HepG2 (cell line): ENCODE measurements around the gene BPI. TPM values are rescaled to one million over a fixed set of nuclear protein-coding genes. Genes with fewer than 3 reads are reported as not detected.

ENCODE experiments used
- ATM ChIP-seq: fragments of 450-650 bp; IDR thresholded peaks from 2 replicates; pipeline ENCODE4 v1.7.1; 2017; ENCODE audit warnings: mild to moderate bottlenecking, borderline replicate concordance
- CENPBD1 ChIP-seq: sonication (generic); formaldehyde crosslinking; IDR thresholded peaks from 2 replicates; pipeline ENCODE4 v1.8.0; 2022; ENCODE audit warnings: missing genetic modification reagents, low read depth, mild to moderate bottlenecking, borderline replicate concordance
- CREM ChIP-seq, 2 experiments: sonication (generic) in 1 of 2; formaldehyde crosslinking in 1 of 2; IDR thresholded peaks; 2 replicates each; pipeline versions ENCODE4 v1.4.0 to v1.6.1; 2016 to 2020; ENCODE audit warnings: antibody characterized with exemption in 1 of 2, mild to moderate bottlenecking in 1 of 2, missing genetic modification reagents in 1 of 2
- E2F1 ChIP-seq: sonication (generic); formaldehyde crosslinking; IDR thresholded peaks from 2 replicates; pipeline ENCODE4 v1.5.0; 2020; ENCODE audit warnings: missing genetic modification reagents
- NFE2L1 ChIP-seq: sonication (generic); formaldehyde crosslinking; IDR thresholded peaks from 2 replicates; pipeline ENCODE4 v1.4.0; 2020; ENCODE audit warnings: missing genetic modification reagents, mild to moderate bottlenecking, borderline replicate concordance
- NR2F2 ChIP-seq: IDR thresholded peaks from 2 replicates; pipeline ENCODE4 v1.6.1; 2012; ENCODE audit warnings: low read depth, inconsistent platforms, borderline replicate concordance
- TP53 ChIP-seq: sonication (generic); formaldehyde crosslinking; conservative IDR thresholded peaks from 2 replicates; pipeline ENCODE4 v1.4.0; 2020; ENCODE audit warnings: missing genetic modification reagents
- YEATS4 ChIP-seq: sonication (generic); formaldehyde crosslinking; IDR thresholded peaks from 2 replicates; pipeline ENCODE4 v1.4.0; 2020; ENCODE audit warnings: missing genetic modification reagents, borderline replicate concordance
- ZNF335 ChIP-seq: sonication (generic); formaldehyde crosslinking; IDR thresholded peaks from 2 replicates; pipeline ENCODE4 v1.4.0; 2020; ENCODE audit warnings: missing genetic modification reagents
- ZNF34 ChIP-seq: sonication (generic); formaldehyde crosslinking; IDR thresholded peaks from 2 replicates; pipeline ENCODE4 v1.4.0; 2020; ENCODE audit warnings: mild to moderate bottlenecking, missing genetic modification reagents, borderline replicate concordance
- ZNF83 ChIP-seq: sonication (generic); formaldehyde crosslinking; IDR thresholded peaks from 2 replicates; pipeline ENCODE4 v1.4.0; 2020; ENCODE audit warnings: missing genetic modification reagents, mild to moderate bottlenecking, borderline replicate concordance
- ZSCAN9 ChIP-seq: IDR thresholded peaks from 2 replicates; pipeline ENCODE4 v1.6.1; 2016; ENCODE audit warnings: borderline replicate concordance
- polyA plus RNA-seq, 8 experiments: library from polyadenylated mRNA; depleted of rRNA in 3 of 8; stranded (reverse) in 7 of 8; unstranded in 1 of 8; fragments of >200 nt; fragmentation: Illumina TruSeq in 4 of 8; extraction: Trizol in 4 of 8; gene quantifications; 2 replicates each; pipeline versions ENCODE4 v1.2.1 to v1.2.3, GENCODE V29; 2011 to 2016; ENCODE audit warnings: low read depth in 4 of 8, missing spikeins in 1 of 8, mixed read lengths in 1 of 8; ENCODE audit not compliant: insufficient read depth in 1 of 8
- total RNA-seq, 5 experiments: library from RNA; depleted of rRNA; stranded (reverse); fragments of >200 nt; fragmentation: Illumina TruSeq; extraction: Trizol; gene quantifications; 2 replicates each; pipeline ENCODE4 v1.2.3, GENCODE V29; 2016; ENCODE audit warnings: low read depth in 1 of 5
- TF ChIP-seq, protein P1 (sequence below): sonication (generic); formaldehyde crosslinking; IDR thresholded peaks from 2 replicates; pipeline ENCODE4 v1.4.0; 2020; ENCODE audit warnings: mild to moderate bottlenecking, missing genetic modification reagents
- TF ChIP-seq, protein P2 (sequence below): sonication (generic); formaldehyde crosslinking; IDR thresholded peaks from 2 replicates; pipeline ENCODE4 v1.4.0; 2020; ENCODE audit warnings: low read depth, mild to moderate bottlenecking, missing genetic modification reagents
- TF ChIP-seq, protein P3 (sequence below): sonication (generic); formaldehyde crosslinking; IDR thresholded peaks from 2 replicates; pipeline ENCODE4 v1.5.0; 2020; ENCODE audit warnings: mild to moderate bottlenecking, missing genetic modification reagents, borderline replicate concordance

The BPI gene
- total and polyA plus RNA-seq, 2 of the 13 experiments (the other 11 are each of a cell fraction or from before 2014, with no cell fraction given), result not detected

- TF ChIP-seq NR2F2 (0 out of 2 replicates have a peak, but pooled peaks have one; percentile 37), TP53 (CRISPR knock-in tag) (no peak), CENPBD1 (no peak), ZNF335 (CRISPR knock-in tag) (peak; percentile 37; the same call in 1 of the 2 replicates), YEATS4 (CRISPR knock-in tag) (0 out of 2 replicates have a peak, but pooled peaks have one; percentile 10), NFE2L1 (CRISPR knock-in tag) (no peak), ZNF34 (CRISPR knock-in tag) (no peak), CREM (IDR thresholded peaks at IDR 0.05) (peak; percentile 20; the same call in 1 of the 2 replicates), CREM (CRISPR knock-in tag; IDR thresholded peaks at IDR 0.05) (no peak), ATM (no peak), ZSCAN9 (CRISPR knock-in tag) (peak; percentile 25; the same call in 1 of the 2 replicates), E2F1 (CRISPR knock-in tag) (no peak), ZNF83 (CRISPR knock-in tag) (peak; percentile 92; the same call in 1 of the 2 replicates)
- TF ChIP-seq, protein P1, sequence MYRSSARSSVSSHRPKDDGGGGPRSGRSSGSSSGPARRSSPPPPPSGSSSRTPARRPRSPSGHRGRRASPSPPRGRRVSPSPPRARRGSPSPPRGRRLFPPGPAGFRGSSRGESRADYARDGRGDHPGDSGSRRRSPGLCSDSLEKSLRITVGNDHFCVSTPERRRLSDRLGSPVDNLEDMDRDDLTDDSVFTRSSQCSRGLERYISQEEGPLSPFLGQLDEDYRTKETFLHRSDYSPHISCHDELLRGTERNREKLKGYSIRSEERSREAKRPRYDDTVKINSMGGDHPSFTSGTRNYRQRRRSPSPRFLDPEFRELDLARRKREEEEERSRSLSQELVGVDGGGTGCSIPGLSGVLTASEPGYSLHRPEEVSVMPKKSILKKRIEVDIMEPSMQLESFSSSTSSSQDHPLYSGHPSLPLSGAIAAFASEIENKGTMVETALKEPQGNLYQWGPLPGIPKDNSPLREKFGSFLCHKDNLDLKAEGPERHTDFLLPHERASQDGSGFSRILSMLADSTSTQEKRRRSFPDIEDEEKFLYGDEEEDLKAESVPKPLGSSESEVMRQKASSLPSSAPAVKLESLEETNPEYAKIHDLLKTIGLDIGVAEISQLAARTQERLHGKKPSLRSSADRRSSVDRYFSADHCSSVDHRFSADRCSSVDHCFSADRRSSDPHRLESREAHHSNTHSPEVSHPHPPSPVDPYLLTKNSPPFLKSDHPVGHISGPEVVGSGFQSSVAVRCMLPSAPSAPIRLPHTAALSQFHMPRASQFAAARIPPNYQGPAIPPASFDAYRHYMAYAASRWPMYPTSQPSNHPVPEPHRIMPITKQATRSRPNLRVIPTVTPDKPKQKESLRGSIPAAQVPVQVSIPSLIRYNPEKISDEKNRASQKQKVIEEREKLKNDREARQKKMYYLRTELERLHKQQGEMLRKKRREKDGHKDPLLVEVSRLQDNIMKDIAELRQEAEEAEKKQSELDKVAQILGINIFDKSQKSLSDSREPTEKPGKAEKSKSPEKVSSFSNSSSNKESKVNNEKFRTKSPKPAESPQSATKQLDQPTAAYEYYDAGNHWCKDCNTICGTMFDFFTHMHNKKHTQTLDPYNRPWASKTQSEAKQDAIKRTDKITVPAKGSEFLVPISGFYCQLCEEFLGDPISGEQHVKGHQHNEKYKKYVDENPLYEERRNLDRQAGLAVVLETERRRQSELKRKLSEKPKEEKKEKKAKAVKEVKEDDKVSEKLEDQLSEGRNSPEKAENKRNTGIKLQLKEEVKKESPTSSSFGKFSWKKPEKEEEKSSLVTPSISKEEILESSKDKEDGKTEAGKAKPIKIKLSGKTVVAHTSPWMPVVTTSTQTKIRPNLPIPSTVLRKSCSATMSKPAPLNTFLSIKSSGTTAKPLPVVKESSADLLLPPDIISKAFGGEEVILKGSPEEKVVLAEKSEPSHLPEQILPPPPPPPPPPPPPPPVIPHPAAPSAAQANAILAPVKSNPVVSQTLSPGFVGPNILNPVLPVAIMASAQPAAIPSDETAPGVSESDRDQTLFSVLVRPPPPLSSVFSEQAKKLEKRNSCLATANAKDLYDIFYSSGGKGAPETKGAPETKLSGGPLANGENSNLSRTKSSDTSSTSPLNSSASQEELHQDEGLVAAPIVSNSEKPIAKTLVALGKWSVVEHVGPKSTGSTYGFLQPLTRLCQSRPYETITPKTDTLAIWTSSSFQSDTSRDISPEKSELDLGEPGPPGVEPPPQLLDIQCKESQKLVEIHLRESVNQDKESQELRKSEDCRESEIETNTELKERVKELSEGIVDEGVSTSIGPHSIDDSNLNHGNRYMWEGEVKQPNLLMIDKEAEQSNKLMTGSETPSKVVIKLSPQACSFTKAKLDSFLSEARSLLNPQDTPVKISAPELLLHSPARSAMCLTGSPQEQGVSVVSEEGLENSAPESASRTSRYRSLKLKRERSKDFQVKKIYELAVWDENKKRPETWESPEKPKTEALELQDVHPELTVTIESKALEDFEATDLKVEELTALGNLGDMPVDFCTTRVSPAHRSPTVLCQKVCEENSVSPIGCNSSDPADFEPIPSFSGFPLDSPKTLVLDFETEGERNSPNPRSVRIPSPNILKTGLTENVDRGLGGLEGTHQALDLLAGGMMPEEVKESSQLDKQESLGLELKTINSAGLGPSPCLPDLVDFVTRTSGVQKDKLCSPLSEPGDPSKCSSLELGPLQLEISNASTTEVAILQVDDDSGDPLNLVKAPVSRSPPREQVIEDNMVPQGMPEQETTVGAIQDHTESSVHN, result 0 out of 2 replicates have a peak, but pooled peaks have one; percentile 28
- TF ChIP-seq, protein P2, sequence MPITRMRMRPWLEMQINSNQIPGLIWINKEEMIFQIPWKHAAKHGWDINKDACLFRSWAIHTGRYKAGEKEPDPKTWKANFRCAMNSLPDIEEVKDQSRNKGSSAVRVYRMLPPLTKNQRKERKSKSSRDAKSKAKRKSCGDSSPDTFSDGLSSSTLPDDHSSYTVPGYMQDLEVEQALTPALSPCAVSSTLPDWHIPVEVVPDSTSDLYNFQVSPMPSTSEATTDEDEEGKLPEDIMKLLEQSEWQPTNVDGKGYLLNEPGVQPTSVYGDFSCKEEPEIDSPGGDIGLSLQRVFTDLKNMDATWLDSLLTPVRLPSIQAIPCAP, result no peak
- TF ChIP-seq, protein P3, sequence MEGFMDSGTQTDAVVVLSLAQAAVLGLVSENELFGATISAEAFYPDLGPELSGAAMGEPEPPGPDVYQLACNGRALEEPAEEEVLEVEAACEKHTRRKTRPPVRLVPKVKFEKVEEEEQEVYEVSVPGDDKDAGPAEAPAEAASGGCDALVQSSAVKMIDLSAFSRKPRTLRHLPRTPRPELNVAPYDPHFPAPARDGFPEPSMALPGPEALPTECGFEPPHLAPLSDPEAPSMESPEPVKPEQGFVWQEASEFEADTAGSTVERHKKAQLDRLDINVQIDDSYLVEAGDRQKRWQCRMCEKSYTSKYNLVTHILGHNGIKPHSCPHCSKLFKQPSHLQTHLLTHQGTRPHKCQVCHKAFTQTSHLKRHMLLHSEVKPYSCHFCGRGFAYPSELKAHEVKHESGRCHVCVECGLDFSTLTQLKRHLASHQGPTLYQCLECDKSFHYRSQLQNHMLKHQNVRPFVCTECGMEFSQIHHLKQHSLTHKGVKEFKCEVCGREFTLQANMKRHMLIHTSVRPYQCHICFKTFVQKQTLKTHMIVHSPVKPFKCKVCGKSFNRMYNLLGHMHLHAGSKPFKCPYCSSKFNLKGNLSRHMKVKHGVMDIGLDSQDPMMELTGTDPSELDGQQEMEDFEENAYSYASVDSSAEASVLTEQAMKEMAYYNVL (CRISPR knock-in tag), result peak; percentile 59; the same call in 1 of the 2 replicates
Measured at GRCh38 chr20:38343311-38344106, 39.6 kb downstream of the BPI start (continued).
